Cardiac fibroblast (primary cell): ENCODE results near the gene SDC3.

Experiments
- DNase-seq, 2 donors: peaks; one replicate each; pipeline versions ENCODE4 v3.0.0 to v3.0.0-alpha.2; 2010; ENCODE audit warnings: low read depth in 2 of 2
- H3K4me3 ChIP-seq, 2 donors: replicated peaks in 1 of 2; 1 replicate in 1 of 2; 2 replicates in 1 of 2; pipeline ENCODE4 v1.5.1; 2011; ENCODE audit warnings: low read depth in 2 of 2, low read length in 2 of 2, mild to moderate bottlenecking in 2 of 2, moderate library complexity in 1 of 2
- CTCF ChIP-seq: IDR thresholded peaks from one replicate; pipeline ENCODE4 v1.5.1; 2011; ENCODE audit warnings: low read depth, mild to moderate bottlenecking, low read length, inconsistent platforms

The SDC3 gene

GRCh38 chr1:30837653-30838052, 70.9 kb downstream of the SDC3 start:
- DNase-seq, result peak in 1 of 2 donors; percentile 21
- no peak for TF ChIP-seq CTCF
- H3K4me3 ChIP-seq, result no peak overlapping the region

- no peak for DNase-seq
- no peak for TF ChIP-seq CTCF
- no peak overlapping the region for H3K4me3 ChIP-seq
Observed at GRCh38 chr1:30834253-30834652, 74.3 kb downstream of the SDC3 start.

GRCh38 chr1:30830537-30830936, 78.0 kb downstream of the SDC3 start:
- H3K4me3 ChIP-seq, result no peak overlapping the region
- TF ChIP-seq CTCF, result no peak
- no peak for DNase-seq

GRCh38 chr1:30829889-30830288, 78.7 kb downstream of the SDC3 start:
- DNase-seq, result no peak
- no peak for TF ChIP-seq CTCF
- H3K4me3 ChIP-seq, result no peak overlapping the region

GRCh38 chr1:30824736-30825429, 83.7 kb downstream of the SDC3 start:
- TF ChIP-seq CTCF, result no peak
- peak overlapping the region; percentile 30 to 33 for H3K4me3 ChIP-seq
- no peak for DNase-seq

- H3K4me3 ChIP-seq, result peak overlapping the region; percentile 39 to 51
- DNase-seq, result peak; percentile 99 to 100
- TF ChIP-seq CTCF, result no peak
Observed at GRCh38 chr1:30823969-30824735, 84.4 kb downstream of the SDC3 start.

GRCh38 chr1:30823627-30823968, 85.0 kb downstream of the SDC3 start:
- TF ChIP-seq CTCF, result no peak
- no peak for DNase-seq
- H3K4me3 ChIP-seq, result peak overlapping the region in 1 of 2 donors; percentile 28
